HFFc6 (cell line): ENCODE results near the gene DEF6. TPM values are rescaled to one million over a fixed set of nuclear protein-coding genes. Genes with fewer than 3 reads are reported as not detected.

Experiments
- DNase-seq: peaks from one replicate; pipeline ENCODE4 v3.0.0-alpha.2; 2018
- H3K27ac Mint-ChIP-seq: 2 replicates; pipeline ENCODE4 v1.8.0; 2020; ENCODE audit warnings: mild to moderate bottlenecking, mixed read lengths
- H3K27me3 Mint-ChIP-seq: 2 replicates; pipeline ENCODE4 v1.8.0; 2021; ENCODE audit warnings: mild to moderate bottlenecking, moderate library complexity, mixed read lengths; ENCODE audit not compliant: insufficient read depth
- H3K36me3 Mint-ChIP-seq: 2 replicates; pipeline ENCODE4 v1.8.0; 2021; ENCODE audit warnings: low read depth, mixed read lengths
- H3K4me1 Mint-ChIP-seq: 2 replicates; pipeline ENCODE4 v1.8.0; 2020; ENCODE audit warnings: low read depth, mixed read lengths
- H3K4me3 Mint-ChIP-seq: 2 replicates; pipeline ENCODE4 v1.8.0; 2020; ENCODE audit warnings: mild to moderate bottlenecking, moderate library complexity, mixed read lengths
- H3K9me3 Mint-ChIP-seq: 2 replicates; pipeline ENCODE4 v1.8.0; 2020; ENCODE audit warnings: mild to moderate bottlenecking, mixed read lengths
- long read RNA-seq: library from polyadenylated mRNA; unstranded; transcript quantifications from one replicate; pipeline ENCODE4 v2.0.0, GENCODE V29; 2019
- total RNA-seq, 6 experiments: library from RNA; stranded (reverse); fragmentation: NEBNext Ultra II Directional; extraction: Animal tissue kit (Norgen Biotek cat#: 25700); gene quantifications; 2 replicates in 1 of 6; 3 replicates in 5 of 6; pipeline ENCODE4 v1.2.3, GENCODE V29; 2021
- TF ChIP-seq, protein P1 (sequence below): fragments of 200-600 bp; sonication (generic); IDR thresholded peaks from 2 replicates; pipeline ENCODE4 v1.5.0; 2021; ENCODE audit warnings: antibody characterized with exemption, mild to moderate bottlenecking

DEF6 gene, protein sequence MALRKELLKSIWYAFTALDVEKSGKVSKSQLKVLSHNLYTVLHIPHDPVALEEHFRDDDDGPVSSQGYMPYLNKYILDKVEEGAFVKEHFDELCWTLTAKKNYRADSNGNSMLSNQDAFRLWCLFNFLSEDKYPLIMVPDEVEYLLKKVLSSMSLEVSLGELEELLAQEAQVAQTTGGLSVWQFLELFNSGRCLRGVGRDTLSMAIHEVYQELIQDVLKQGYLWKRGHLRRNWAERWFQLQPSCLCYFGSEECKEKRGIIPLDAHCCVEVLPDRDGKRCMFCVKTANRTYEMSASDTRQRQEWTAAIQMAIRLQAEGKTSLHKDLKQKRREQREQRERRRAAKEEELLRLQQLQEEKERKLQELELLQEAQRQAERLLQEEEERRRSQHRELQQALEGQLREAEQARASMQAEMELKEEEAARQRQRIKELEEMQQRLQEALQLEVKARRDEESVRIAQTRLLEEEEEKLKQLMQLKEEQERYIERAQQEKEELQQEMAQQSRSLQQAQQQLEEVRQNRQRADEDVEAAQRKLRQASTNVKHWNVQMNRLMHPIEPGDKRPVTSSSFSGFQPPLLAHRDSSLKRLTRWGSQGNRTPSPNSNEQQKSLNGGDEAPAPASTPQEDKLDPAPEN
- total RNA-seq = 1 to 10 TPM; 2.8 to 4.8 (median 3.6) TPM
- long read RNA-seq, transcript DEF6-201 (11 exons, 2,262 nt) = major isoform, 5 of 5 reads
- long read RNA-seq, partial matches to known transcripts = 0 of 5 reads
- long read RNA-seq, other reads (novel, unspliced or antisense) = 0 of 5 reads

DNA sequence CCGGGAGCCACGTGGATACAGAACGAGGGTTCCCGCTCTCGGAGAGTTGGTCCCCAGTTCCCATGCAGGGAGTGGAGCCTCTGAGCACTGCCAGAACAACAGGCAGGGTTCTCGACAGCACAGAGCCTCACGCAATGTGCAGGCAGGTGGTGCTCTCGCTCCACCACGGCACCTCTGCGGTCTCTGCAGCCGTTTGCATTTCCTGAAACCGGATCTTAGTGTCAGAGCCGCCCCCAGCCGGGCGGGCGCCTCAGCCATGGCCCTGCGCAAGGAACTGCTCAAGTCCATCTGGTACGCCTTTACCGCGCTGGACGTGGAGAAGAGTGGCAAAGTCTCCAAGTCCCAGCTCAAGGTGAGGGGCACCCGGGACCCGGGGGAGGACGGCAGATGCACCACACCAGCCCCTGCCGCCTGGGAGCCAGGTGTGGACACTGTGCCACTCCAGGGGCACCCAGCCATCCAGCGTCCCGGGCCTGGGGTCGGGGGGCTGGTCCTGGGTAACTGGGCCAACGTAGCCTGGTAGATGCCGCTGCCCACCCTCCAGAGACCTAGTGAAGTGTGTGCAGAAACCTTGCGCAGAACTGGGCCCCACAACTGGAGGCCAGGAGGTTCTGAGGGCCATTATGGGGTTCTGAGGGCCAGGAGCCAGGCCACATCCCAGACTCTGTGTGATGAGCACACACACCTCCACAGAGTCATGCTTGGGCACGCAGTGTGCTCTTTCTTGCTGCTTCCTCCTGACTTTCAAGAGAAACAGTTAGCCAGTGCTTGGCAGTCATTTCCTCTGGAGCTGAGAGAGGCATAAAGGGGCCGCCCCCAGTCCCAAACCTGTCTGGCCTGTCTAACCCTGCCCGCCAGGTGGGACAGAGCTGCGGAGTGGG is at the start of gene DEF6:
TSS of gene DEF6 (plus strand) at position 218 of the 881 bp plus-strand sequence. CDS start at position 257, 39 bp downstream.
- H3K27ac Mint-ChIP-seq = peak within 1 kb of the TSS; percentile 40
- peak; percentile 82 for DNase-seq
- peaks cover 6% of the 10 kb centered on the region; the same call in 1 of the 2 replicates for H3K36me3 Mint-ChIP-seq
- H3K27me3 Mint-ChIP-seq = no peaks in the 10 kb centered on the region
- no peaks in the 10 kb centered on the region for H3K9me3 Mint-ChIP-seq
- TF ChIP-seq, protein P1, sequence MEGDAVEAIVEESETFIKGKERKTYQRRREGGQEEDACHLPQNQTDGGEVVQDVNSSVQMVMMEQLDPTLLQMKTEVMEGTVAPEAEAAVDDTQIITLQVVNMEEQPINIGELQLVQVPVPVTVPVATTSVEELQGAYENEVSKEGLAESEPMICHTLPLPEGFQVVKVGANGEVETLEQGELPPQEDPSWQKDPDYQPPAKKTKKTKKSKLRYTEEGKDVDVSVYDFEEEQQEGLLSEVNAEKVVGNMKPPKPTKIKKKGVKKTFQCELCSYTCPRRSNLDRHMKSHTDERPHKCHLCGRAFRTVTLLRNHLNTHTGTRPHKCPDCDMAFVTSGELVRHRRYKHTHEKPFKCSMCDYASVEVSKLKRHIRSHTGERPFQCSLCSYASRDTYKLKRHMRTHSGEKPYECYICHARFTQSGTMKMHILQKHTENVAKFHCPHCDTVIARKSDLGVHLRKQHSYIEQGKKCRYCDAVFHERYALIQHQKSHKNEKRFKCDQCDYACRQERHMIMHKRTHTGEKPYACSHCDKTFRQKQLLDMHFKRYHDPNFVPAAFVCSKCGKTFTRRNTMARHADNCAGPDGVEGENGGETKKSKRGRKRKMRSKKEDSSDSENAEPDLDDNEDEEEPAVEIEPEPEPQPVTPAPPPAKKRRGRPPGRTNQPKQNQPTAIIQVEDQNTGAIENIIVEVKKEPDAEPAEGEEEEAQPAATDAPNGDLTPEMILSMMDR = peak; percentile 77
- peak within 1 kb of the TSS; percentile 53 for H3K4me3 Mint-ChIP-seq
- H3K4me1 Mint-ChIP-seq = peaks cover 18% of the 10 kb centered on the region

DNA sequence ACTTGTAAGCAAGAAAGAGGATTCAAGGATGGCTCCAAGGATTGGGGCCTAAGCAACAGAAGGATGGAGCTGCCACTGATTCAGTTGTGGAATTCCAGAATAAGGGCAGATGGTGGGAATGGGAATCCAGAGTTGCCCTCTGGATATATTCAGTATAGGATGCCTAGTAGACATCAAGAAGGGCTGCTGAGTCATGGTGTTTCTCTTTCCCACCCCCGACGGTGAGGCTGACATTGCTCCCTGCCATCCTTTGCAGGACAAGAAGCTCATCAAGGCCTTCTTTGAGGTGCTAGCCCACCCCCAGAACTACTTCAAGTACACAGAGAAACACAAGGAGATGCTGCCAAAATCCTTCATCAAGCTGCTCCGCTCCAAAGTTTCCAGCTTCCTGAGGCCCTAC is 49.3 kb upstream of the DEF6 start:
- Mint-ChIP-seq H3K36me3 (peaks cover 30% of the 10 kb centered on the region), H3K9me3 (no peaks in the 10 kb centered on the region), H3K27me3 (no peaks in the 10 kb centered on the region), H3K4me1 (peaks cover 16% of the 10 kb centered on the region), H3K27ac (peak overlapping the region; percentile 61), H3K4me3 (no peak overlapping the region)
- DNase-seq = no peak
- TF ChIP-seq, protein P1 = no peak

DNA sequence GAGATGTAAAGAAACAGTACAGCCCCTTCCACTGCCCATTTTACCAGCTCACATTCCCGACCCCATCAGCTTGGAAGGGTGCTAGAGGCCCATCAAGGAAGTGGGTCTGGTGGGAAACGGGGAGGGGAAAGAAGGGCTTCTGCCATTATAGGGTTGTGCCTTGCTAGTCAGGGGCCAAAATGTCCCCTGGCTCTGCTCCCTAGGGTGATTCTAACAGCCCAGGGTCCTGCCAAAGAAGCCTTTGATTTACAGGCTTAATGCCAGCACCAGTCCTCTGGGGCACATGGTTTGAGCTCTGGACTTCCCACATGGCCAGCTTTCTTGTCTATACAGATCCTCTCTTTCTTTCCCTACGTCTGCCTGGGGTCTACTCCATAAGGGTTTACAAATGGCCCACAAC is 48.7 kb upstream of the DEF6 start:
- DNase-seq = no peak
- peaks cover 16% of the 10 kb centered on the region for H3K4me1 Mint-ChIP-seq
- no peaks in the 10 kb centered on the region for H3K9me3 Mint-ChIP-seq
- peak overlapping the region; percentile 61 for H3K27ac Mint-ChIP-seq
- H3K36me3 Mint-ChIP-seq = peaks cover 30% of the 10 kb centered on the region
- H3K4me3 Mint-ChIP-seq = no peak overlapping the region
- TF ChIP-seq, protein P1 = no peak
- no peaks in the 10 kb centered on the region for H3K27me3 Mint-ChIP-seq

DNA sequence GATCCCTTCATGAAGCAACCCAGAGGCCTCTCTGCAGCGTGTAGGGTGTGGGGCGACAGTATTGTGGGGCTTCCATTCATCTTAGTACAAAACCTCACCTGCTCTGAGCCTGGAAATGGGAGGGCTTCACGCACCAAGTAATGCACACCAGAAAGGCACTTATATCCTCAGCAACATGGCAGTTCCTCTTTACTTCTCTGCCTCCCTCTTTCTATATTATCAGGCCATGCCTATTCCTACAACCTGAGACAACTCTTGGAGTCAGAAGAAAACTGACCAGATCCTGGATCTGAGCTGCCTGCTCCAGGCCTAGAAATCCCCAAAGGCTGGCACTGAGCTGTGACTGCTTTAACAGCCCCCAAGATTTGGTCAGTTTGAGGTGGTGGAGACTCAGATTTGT is 45.7 kb upstream of the DEF6 start:
- TF ChIP-seq, protein P1 = no peak
- H3K9me3 Mint-ChIP-seq = no peaks in the 10 kb centered on the region
- DNase-seq = no peak
- H3K4me1 Mint-ChIP-seq = peaks cover 16% of the 10 kb centered on the region
- H3K36me3 Mint-ChIP-seq = peaks cover 17% of the 10 kb centered on the region; the same call in 1 of the 2 replicates
- no peaks in the 10 kb centered on the region for H3K27me3 Mint-ChIP-seq
- no peak overlapping the region for H3K27ac Mint-ChIP-seq
- H3K4me3 Mint-ChIP-seq = no peak overlapping the region

DNA sequence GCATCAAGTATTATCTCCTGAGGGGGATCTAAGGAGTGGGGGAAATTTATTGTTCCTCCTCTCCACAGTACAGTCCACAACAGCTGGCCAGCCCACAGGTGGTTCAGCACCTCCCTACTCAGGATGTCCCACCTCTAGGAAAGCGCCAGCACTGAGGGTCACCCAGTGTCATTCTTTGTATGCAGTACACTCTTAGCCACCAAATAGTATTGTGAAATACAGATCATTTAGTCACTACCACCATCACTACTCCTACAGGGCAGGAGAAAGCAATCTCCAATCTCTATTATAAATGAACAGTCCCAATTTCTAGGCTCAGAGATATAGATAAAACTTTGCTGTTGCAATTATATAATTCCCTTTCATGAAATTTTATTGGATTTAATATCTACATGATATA is 44.4 kb upstream of the DEF6 start:
- peaks cover 12% of the 10 kb centered on the region; the same call in 1 of the 2 replicates for H3K36me3 Mint-ChIP-seq
- DNase-seq = no peak
- H3K27ac Mint-ChIP-seq = no peak overlapping the region
- no peaks in the 10 kb centered on the region for H3K9me3 Mint-ChIP-seq
- H3K4me1 Mint-ChIP-seq = peaks cover 8% of the 10 kb centered on the region
- H3K4me3 Mint-ChIP-seq = no peak overlapping the region
- TF ChIP-seq, protein P1 = no peak
- H3K27me3 Mint-ChIP-seq = no peaks in the 10 kb centered on the region
